Suprapubic skin (tissue), 4 donors: ENCODE measurements around the gene TARS2. TPM values are rescaled to one million over a fixed set of nuclear protein-coding genes. Genes with fewer than 3 reads are reported as not detected.

ENCODE experiments used
- DNase-seq, 2 donors: peaks; one replicate each; pipeline ENCODE4 v3.0.0-alpha.2; 2019; ENCODE audit warnings: low spot score in 2 of 2
- H3K27ac ChIP-seq: fragments of 200-600 bp; sonication (generic); one replicate; pipeline ENCODE4 v1.5.1; 2019
- H3K27me3 ChIP-seq: fragments of 200-600 bp; sonication (generic); one replicate; pipeline ENCODE4 v1.5.1; 2019
- H3K36me3 ChIP-seq: fragments of 200-600 bp; sonication (generic); one replicate; pipeline ENCODE4 v1.5.1; 2019
- H3K4me1 ChIP-seq: fragments of 200-600 bp; sonication (generic); one replicate; pipeline ENCODE4 v1.5.1; 2019
- H3K4me3 ChIP-seq: fragments of 200-600 bp; sonication (generic); one replicate; pipeline ENCODE4 v1.5.1; 2019; ENCODE audit warnings: mild to moderate bottlenecking
- H3K9me3 ChIP-seq: fragments of 200-600 bp; sonication (generic); one replicate; pipeline ENCODE4 v1.5.1; 2019
- CTCF ChIP-seq, 2 donors: fragments of 200-600 bp in 1 of 2; fragments of 450-650 bp in 1 of 2; sonication (generic) in 1 of 2; IDR thresholded peaks; one replicate each; pipeline ENCODE4 v1.5.1; 2016 to 2019; ENCODE audit warnings: antibody characterized with exemption in 2 of 2, mild to moderate bottlenecking in 1 of 2, moderate library complexity in 1 of 2
- EP300 ChIP-seq: sonication (generic); formaldehyde crosslinking; IDR thresholded peaks from one replicate; pipeline ENCODE4 v1.6.1; 2017; ENCODE audit warnings: antibody characterized with exemption
- POLR2A ChIP-seq, 2 donors: fragments of 450-650 bp; IDR thresholded peaks; one replicate each; pipeline ENCODE4 v1.6.1; 2017; ENCODE audit warnings: antibody characterized with exemption in 2 of 2, mild to moderate bottlenecking in 2 of 2, moderate library complexity in 2 of 2
- POLR2AphosphoS5 ChIP-seq, 3 donors: sonication (generic); formaldehyde crosslinking; IDR thresholded peaks; one replicate each; pipeline ENCODE4 v1.6.1; 2017; ENCODE audit warnings: antibody characterized with exemption in 3 of 3
- WGBS: methylation state at CpG from one replicate; pipeline ENCODE4 v1.1.5; 2018; 5-methylcytosine and 5-hydroxymethylcytosine counted together
- total RNA-seq, 4 donors: library from RNA; depleted of rRNA; stranded (reverse); fragments of >200 nt; gene quantifications; one replicate each; pipeline ENCODE4 v1.1.0, GENCODE V29; 2016

TARS2 gene
- total RNA-seq, 4 donors from 2014 or later = 13.7 to 29.1 (median 20.9) TPM

GRCh38 chr1:150484431-150484830, 2.8 kb upstream of the TARS2 start:
- 83% methylated on average over 5 of the region's 5 CpGs for WGBS
- DNase-seq = no peak
- no peaks in the 10 kb centered on the region for H3K9me3 ChIP-seq
- TF ChIP-seq EP300 = no peak
- TF ChIP-seq POLR2A (IDR thresholded peaks at IDR 0.05) = no peak
- TF ChIP-seq POLR2AphosphoS5 (IDR thresholded peaks at IDR 0.05) = no peak
- no peak for TF ChIP-seq CTCF (IDR thresholded peaks at IDR 0.05)
- no peaks in the 10 kb centered on the region for H3K27me3 ChIP-seq
- no peak overlapping the region for H3K4me3 ChIP-seq
- H3K36me3 ChIP-seq = peaks cover 6% of the 10 kb centered on the region
- H3K27ac ChIP-seq = no peak overlapping the region
- H3K4me1 ChIP-seq = peaks cover 13% of the 10 kb centered on the region

GRCh38 chr1:150484861-150485260, 2.4 kb upstream of the TARS2 start:
- Histone ChIP-seq H3K27me3 (no peaks in the 10 kb centered on the region), H3K4me1 (peaks cover 13% of the 10 kb centered on the region), H3K27ac (no peak overlapping the region), H3K4me3 (no peak overlapping the region), H3K9me3 (no peaks in the 10 kb centered on the region), H3K36me3 (peaks cover 9% of the 10 kb centered on the region)
- TF ChIP-seq POLR2AphosphoS5 (IDR thresholded peaks at IDR 0.05) (no peak), POLR2A (IDR thresholded peaks at IDR 0.05) (no peak), EP300 (no peak), CTCF (IDR thresholded peaks at IDR 0.05) (no peak)
- 32% methylated on average over 2 of the region's 2 CpGs for WGBS
- DNase-seq = peak in 1 of 2 donors; percentile 1

GRCh38 chr1:150487763-150488115, 520 bp downstream of the TARS2 start:
- Histone ChIP-seq H3K9me3 (no peaks in the 10 kb centered on the region), H3K36me3 (peaks cover 32% of the 10 kb centered on the region), H3K4me3 (peak overlapping the region; percentile 71), H3K27ac (peak overlapping the region; percentile 82), H3K27me3 (no peaks in the 10 kb centered on the region), H3K4me1 (peaks cover 13% of the 10 kb centered on the region)
- WGBS = 2% methylated on average over 7 of the region's 7 CpGs
- peak in 1 of 2 donors; percentile 29 for DNase-seq
- TF ChIP-seq POLR2AphosphoS5 (IDR thresholded peaks at IDR 0.05) = no peak
- TF ChIP-seq EP300 = no peak
- TF ChIP-seq POLR2A (IDR thresholded peaks at IDR 0.05) = no peak
- TF ChIP-seq CTCF (IDR thresholded peaks at IDR 0.05) = no peak

GRCh38 chr1:150493175-150493574, 6.0 kb downstream of the TARS2 start:
- Histone ChIP-seq H3K9me3 (no peaks in the 10 kb centered on the region), H3K4me1 (peaks cover 2% of the 10 kb centered on the region), H3K27me3 (no peaks in the 10 kb centered on the region), H3K4me3 (no peak overlapping the region), H3K36me3 (peaks cover 79% of the 10 kb centered on the region), H3K27ac (no peak overlapping the region)
- DNase-seq = no peak
- TF ChIP-seq EP300 (no peak), POLR2AphosphoS5 (IDR thresholded peaks at IDR 0.05) (no peak), POLR2A (IDR thresholded peaks at IDR 0.05) (no peak), CTCF (IDR thresholded peaks at IDR 0.05) (no peak)
- WGBS = 97% methylated on average over 8 of the region's 8 CpGs

GRCh38 chr1:150498342-150498741, 11.1 kb downstream of the TARS2 start:
- no peak overlapping the region for H3K4me3 ChIP-seq
- TF ChIP-seq POLR2AphosphoS5 (IDR thresholded peaks at IDR 0.05) = no peak
- TF ChIP-seq POLR2A (IDR thresholded peaks at IDR 0.05) = no peak
- TF ChIP-seq EP300 = no peak
- TF ChIP-seq CTCF (IDR thresholded peaks at IDR 0.05) = no peak
- 97% methylated on average over 10 of the region's 10 CpGs for WGBS
- no peak overlapping the region for H3K27ac ChIP-seq
- DNase-seq = no peak
- H3K36me3 ChIP-seq = peaks cover 84% of the 10 kb centered on the region
- no peaks in the 10 kb centered on the region for H3K4me1 ChIP-seq
- H3K9me3 ChIP-seq = no peaks in the 10 kb centered on the region
- H3K27me3 ChIP-seq = no peaks in the 10 kb centered on the region
